Hepatocyte (in vitro differentiated cells): ENCODE results near the gene SIX1. TPM values are rescaled to one million over a fixed set of nuclear protein-coding genes. Genes with fewer than 3 reads are reported as not detected.

Source experiments
- DNase-seq: peaks from one replicate; pipeline ENCODE4 v3.0.0-alpha.2; 2016; ENCODE audit warnings: low spot score
- H2AFZ ChIP-seq: fragments of 200-600 bp; sonication (generic); 2 replicates; pipeline ENCODE4 v1.6.0; 2016; ENCODE audit warnings: antibody characterized with exemption, mild to moderate bottlenecking
- H3K27ac ChIP-seq: fragments of 200-600 bp; sonication (generic); 2 replicates; pipeline ENCODE4 v1.5.1; 2016; ENCODE audit warnings: mild to moderate bottlenecking
- H3K27me3 ChIP-seq: fragments of 200-600 bp; sonication (generic); 2 replicates; pipeline ENCODE4 v1.6.1; 2016
- H3K36me3 ChIP-seq: fragments of 200-600 bp; sonication (generic); replicated peaks from 2 replicates; pipeline ENCODE4 v1.5.1; 2016; ENCODE audit warnings: low read depth; ENCODE audit not compliant: insufficient read depth
- H3K4me1 ChIP-seq: fragments of 200-600 bp; sonication (generic); 2 replicates; pipeline ENCODE4 v1.5.1; 2016; ENCODE audit warnings: mild to moderate bottlenecking, moderate library complexity; ENCODE audit not compliant: insufficient read depth
- H3K4me2 ChIP-seq: fragments of 200-600 bp; sonication (generic); 2 replicates; pipeline ENCODE4 v1.6.0; 2016
- H3K4me3 ChIP-seq: fragments of 200-600 bp; sonication (generic); 2 replicates; pipeline ENCODE4 v1.5.1; 2016; ENCODE audit warnings: mild to moderate bottlenecking
- H3K79me2 ChIP-seq: fragments of 200-600 bp; sonication (generic); 2 replicates; pipeline ENCODE4 v1.6.0; 2017; ENCODE audit warnings: mild to moderate bottlenecking
- H3K9me2 ChIP-seq: fragments of 200-600 bp; sonication (generic); replicated peaks from 2 replicates; pipeline ENCODE4 v1.6.0; 2017; ENCODE audit warnings: mild to moderate bottlenecking; ENCODE audit not compliant: insufficient read depth
- H3K9me3 ChIP-seq: fragments of 200-600 bp; sonication (generic); 2 replicates; pipeline ENCODE4 v1.5.1; 2016; ENCODE audit warnings: low read depth, mild to moderate bottlenecking
- H4K20me1 ChIP-seq: fragments of 200-600 bp; sonication (generic); 2 replicates; pipeline ENCODE4 v1.6.0; 2016; ENCODE audit warnings: mild to moderate bottlenecking; ENCODE audit not compliant: insufficient read depth, poor library complexity, severe bottlenecking
- EZH2 ChIP-seq: fragments of 200-600 bp; sonication (generic); IDR thresholded peaks from 2 replicates; pipeline ENCODE4 v1.6.1; 2016; ENCODE audit warnings: antibody characterized with exemption, mild to moderate bottlenecking, borderline replicate concordance
- EZH2phosphoT487 ChIP-seq: fragments of 200-600 bp; sonication (generic); IDR thresholded peaks from one replicate; pipeline ENCODE4 v1.6.1; 2018; ENCODE audit warnings: antibody characterized with exemption, mild to moderate bottlenecking, low read depth, moderate library complexity; ENCODE audit not compliant: unreplicated experiment, severe bottlenecking
- WGBS: methylation state at CpG from one replicate; pipeline ENCODE4 v1.1.6; 2016; ENCODE audit warnings: low lambda C conversion rate; ENCODE audit errors: missing lambda C conversion rate; 5-methylcytosine and 5-hydroxymethylcytosine counted together
- polyA plus RNA-seq: library from polyadenylated mRNA; unstranded; fragments of >200 nt; fragmentation: Nextera tagmentation; extraction: Ambion mirVana; gene quantifications from 2 replicates; pipeline ENCODE4 v1.2.1, GENCODE V29; 2016
- total RNA-seq: library from RNA; depleted of rRNA; stranded (reverse); fragments of >200 nt; gene quantifications from 2 replicates; pipeline ENCODE4 v1.2.3, GENCODE V29; 2014
- TF ChIP-seq, protein P1 (sequence below): fragments of 200-600 bp; sonication (generic); IDR thresholded peaks from 2 replicates; pipeline ENCODE4 v1.5.1; 2016; ENCODE audit warnings: antibody characterized with exemption, mild to moderate bottlenecking; ENCODE audit not compliant: poor library complexity

Gene SIX1
- total and polyA plus RNA-seq, 2 experiments from 2014 or later: 5.9 to 6.3 TPM

DNA sequence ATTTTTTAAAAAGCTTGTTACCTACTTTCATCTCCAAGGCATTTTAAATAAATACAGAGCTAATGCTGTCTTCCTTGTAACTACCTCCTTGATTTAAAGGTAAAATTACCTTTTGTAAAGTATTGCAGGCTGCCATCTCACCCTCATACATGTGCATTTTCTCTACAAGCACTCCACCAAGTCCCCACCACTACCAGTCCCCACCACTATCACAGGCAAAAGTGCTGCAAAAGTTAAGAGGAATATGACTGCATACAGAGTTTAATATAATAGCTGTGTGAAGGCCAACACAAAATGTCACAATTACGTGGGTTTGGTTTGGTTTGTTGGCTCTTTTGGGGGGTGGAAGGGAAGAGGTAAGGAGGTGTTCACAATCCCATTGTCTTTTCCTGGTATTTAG, 9.6 kb downstream of the SIX1 start:
- Histone ChIP-seq H3K9me3 (no peaks in the 10 kb centered on the region), H4K20me1 (no peaks in the 10 kb centered on the region), H3K4me2 (no peak overlapping the region), H3K79me2 (no peaks in the 10 kb centered on the region), H2AFZ (no peak overlapping the region), H3K36me3 (no peaks in the 10 kb centered on the region), H3K4me3 (no peak overlapping the region), H3K27me3 (peaks cover 95% of the 10 kb centered on the region), H3K9me2 (no peaks in the 10 kb centered on the region), H3K27ac (no peak overlapping the region), H3K4me1 (peaks cover 14% of the 10 kb centered on the region)
- WGBS: 22% methylated on average over 1 of the region's 1 CpG
- no peak for TF ChIP-seq EZH2
- no peak for TF ChIP-seq EZH2phosphoT487
- TF ChIP-seq, protein P1, sequence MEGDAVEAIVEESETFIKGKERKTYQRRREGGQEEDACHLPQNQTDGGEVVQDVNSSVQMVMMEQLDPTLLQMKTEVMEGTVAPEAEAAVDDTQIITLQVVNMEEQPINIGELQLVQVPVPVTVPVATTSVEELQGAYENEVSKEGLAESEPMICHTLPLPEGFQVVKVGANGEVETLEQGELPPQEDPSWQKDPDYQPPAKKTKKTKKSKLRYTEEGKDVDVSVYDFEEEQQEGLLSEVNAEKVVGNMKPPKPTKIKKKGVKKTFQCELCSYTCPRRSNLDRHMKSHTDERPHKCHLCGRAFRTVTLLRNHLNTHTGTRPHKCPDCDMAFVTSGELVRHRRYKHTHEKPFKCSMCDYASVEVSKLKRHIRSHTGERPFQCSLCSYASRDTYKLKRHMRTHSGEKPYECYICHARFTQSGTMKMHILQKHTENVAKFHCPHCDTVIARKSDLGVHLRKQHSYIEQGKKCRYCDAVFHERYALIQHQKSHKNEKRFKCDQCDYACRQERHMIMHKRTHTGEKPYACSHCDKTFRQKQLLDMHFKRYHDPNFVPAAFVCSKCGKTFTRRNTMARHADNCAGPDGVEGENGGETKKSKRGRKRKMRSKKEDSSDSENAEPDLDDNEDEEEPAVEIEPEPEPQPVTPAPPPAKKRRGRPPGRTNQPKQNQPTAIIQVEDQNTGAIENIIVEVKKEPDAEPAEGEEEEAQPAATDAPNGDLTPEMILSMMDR: no peak
- no peak for DNase-seq

DNA sequence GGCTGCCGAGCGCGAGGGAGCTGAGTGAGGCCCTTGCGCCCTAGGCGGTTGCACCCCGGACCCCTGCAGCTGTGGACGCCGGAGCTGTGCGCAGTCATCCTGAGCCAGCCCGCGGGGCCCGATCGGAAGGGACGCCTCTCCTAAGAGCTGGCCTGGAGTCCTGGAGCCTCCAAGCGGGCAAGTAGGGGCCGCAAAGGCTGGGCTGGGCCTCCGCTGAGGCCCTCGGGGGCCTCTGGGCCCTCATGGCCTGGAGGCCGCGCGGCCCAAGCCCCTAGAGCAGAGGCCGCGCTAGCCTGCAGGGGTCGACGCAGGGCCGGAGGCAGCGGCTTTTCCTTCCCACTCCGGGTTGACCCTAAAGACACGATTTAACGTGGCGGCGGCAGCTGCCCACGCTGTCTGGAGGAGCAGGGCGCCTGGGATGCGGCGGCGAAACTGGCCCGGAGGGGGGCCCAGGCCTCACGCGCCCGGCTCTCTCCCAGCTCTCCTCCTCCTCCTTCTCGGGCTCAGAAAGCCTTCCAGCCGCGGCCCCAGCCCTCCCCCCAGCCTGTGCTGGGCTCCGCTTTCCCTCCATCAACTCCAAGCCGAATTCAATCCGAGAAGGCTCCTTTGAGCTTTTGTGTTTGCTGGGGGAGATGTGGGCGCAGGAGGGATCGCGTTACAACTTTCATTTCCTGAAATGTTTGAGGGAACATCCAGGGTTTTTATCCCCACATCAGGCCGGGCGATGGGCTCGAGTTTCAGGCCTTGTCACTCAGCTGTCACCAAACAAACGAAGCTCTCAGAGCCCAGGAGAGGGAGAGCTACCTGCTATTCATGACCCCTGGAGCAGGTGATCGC, 11.6 kb downstream of the SIX1 start:
- Histone ChIP-seq H4K20me1 (no peaks in the 10 kb centered on the region), H3K4me3 (peak overlapping the region; percentile 24), H3K27me3 (peaks cover 91% of the 10 kb centered on the region), H3K9me3 (no peaks in the 10 kb centered on the region), H3K4me2 (peak overlapping the region; percentile 80), H3K36me3 (no peaks in the 10 kb centered on the region), H3K4me1 (peaks cover 14% of the 10 kb centered on the region), H3K9me2 (no peaks in the 10 kb centered on the region), H3K27ac (peak overlapping the region; percentile 66), H3K79me2 (no peaks in the 10 kb centered on the region), H2AFZ (peak overlapping the region; percentile 52)
- peak; percentile 29 for DNase-seq
- TF ChIP-seq, protein P1: no peak
- peak; percentile 89 for TF ChIP-seq EZH2
- WGBS: 6% methylated on average over 39 of the region's 55 CpGs

DNA sequence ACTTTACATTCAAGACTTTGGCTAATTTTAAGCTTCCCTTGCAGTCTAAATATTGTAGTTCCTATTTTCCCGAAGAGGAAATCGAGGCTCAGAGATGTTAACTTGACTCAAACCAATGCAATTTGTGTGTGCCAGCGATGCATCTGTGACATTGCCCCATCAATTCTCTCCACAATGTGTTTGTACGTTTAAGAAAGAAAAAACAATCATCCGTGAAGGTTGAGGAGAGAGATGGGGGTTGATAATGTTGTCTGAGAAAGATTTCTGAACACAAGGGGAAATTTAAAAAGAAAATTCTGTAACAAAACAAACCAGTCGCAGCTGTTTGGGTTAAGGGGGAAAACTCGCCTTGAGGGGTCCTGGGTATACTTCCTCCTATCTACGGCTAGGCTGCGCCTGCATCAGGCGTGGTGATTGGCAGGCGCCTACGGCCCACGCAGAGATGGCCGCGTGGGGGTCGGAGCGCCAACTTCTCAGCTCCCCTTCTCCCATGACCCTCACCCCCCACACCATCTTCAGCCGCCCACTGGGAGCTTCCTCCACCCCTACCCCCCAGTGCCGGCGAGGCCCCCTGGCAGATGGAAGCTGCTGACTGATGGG, 12.3 kb downstream of the SIX1 start:
- Histone ChIP-seq H3K4me2 (peak overlapping the region; percentile 80), H3K4me3 (no peak overlapping the region), H3K27ac (peak overlapping the region; percentile 66), H3K9me2 (no peaks in the 10 kb centered on the region), H3K36me3 (no peaks in the 10 kb centered on the region), H3K9me3 (no peaks in the 10 kb centered on the region), H2AFZ (peak overlapping the region; percentile 52), H3K79me2 (no peaks in the 10 kb centered on the region), H3K27me3 (peaks cover 88% of the 10 kb centered on the region), H4K20me1 (no peaks in the 10 kb centered on the region), H3K4me1 (peaks cover 14% of the 10 kb centered on the region)
- WGBS: 22% methylated on average over 17 of the region's 20 CpGs
- no peak for DNase-seq
- TF ChIP-seq EZH2phosphoT487 (no peak), EZH2 (no peak)
- TF ChIP-seq, protein P1: no peak
